SU-DHL-6 (cell line): ENCODE measurements around the gene OMA1.
"Not testable (repeated sequence)": the region's sequence is repeated elsewhere in the genome, so short reads cannot be mapped to it uniquely, and the experiment has no call there.

Experiments
- H2AFZ ChIP-seq: fragments of 200-600 bp; sonication (generic); 2 replicates; pipeline ENCODE4 v1.6.1; 2014; ENCODE audit warnings: low read depth, mild to moderate bottlenecking, moderate library complexity, mixed read lengths, antibody characterized with exemption, low read length; ENCODE audit not compliant: severe bottlenecking
- H3F3A ChIP-seq: fragments of 200-600 bp; shearing (Covaris generic); 2 replicates; pipeline ENCODE4 v1.6.0; 2016; ENCODE audit warnings: antibody characterized with exemption, mild to moderate bottlenecking; ENCODE audit not compliant: insufficient read depth
- H3K27ac ChIP-seq: fragments of 200-600 bp; sonication (generic); 2 replicates; pipeline ENCODE4 v1.5.1; 2016; ENCODE audit warnings: low read depth, mild to moderate bottlenecking, low read length, moderate library complexity, mixed read lengths
- H3K27me3 ChIP-seq: fragments of 200-600 bp; sonication (generic), shearing (Covaris generic); 2 replicates; pipeline ENCODE4 v1.6.0; 2014; ENCODE audit warnings: mild to moderate bottlenecking, low read length
- H3K36me3 ChIP-seq: fragments of 200-600 bp; sonication (generic); 2 replicates; pipeline ENCODE4 v1.6.1; 2014; ENCODE audit warnings: mild to moderate bottlenecking, low read length, mixed read lengths
- H3K4me2 ChIP-seq: fragments of 300-600, 200-600 bp; shearing (Covaris generic), sonication (generic); 2 replicates; pipeline ENCODE4 v1.6.0; 2014; ENCODE audit warnings: low read length, low read depth, mild to moderate bottlenecking; ENCODE audit not compliant: poor library complexity, severe bottlenecking
- H3K4me3 ChIP-seq: fragments of 200-600 bp; sonication (generic); 2 replicates; pipeline ENCODE4 v1.5.1; 2014; ENCODE audit warnings: antibody characterized with exemption, low read length, mild to moderate bottlenecking, mixed read lengths; ENCODE audit not compliant: insufficient read depth, poor library complexity, severe bottlenecking
- H3K79me2 ChIP-seq: fragments of 200-600 bp; sonication (generic); 2 replicates; pipeline ENCODE4 v1.6.1; 2014; ENCODE audit warnings: mild to moderate bottlenecking, low read length, moderate library complexity; ENCODE audit not compliant: insufficient read depth
- H3K9ac ChIP-seq: fragments of 200-600 bp; sonication (generic); 2 replicates; pipeline ENCODE4 v1.7.0; 2014; ENCODE audit warnings: mild to moderate bottlenecking, low read length
- H3K9me2 ChIP-seq: fragments of 200-600 bp; sonication (generic); replicated peaks from 2 replicates; pipeline ENCODE4 v1.6.1; 2014; ENCODE audit warnings: low read length; ENCODE audit not compliant: insufficient read depth
- H3K9me3 ChIP-seq: fragments of 200-600 bp; sonication (generic); 2 replicates; pipeline ENCODE4 v1.6.1; 2014; ENCODE audit warnings: low read length, mixed read lengths; ENCODE audit not compliant: insufficient read depth
- H4K20me1 ChIP-seq: fragments of 200-600 bp; sonication (generic); 2 replicates; pipeline ENCODE4 v1.6.1; 2014; ENCODE audit warnings: low read depth, mild to moderate bottlenecking, antibody characterized with exemption, low read length, moderate library complexity, mixed read lengths
- EZH2phosphoT487 ChIP-seq: fragments of 200-600 bp; sonication (generic), shearing (Covaris generic); conservative IDR thresholded peaks from 2 replicates; pipeline ENCODE4 v1.6.1; 2018; ENCODE audit warnings: mild to moderate bottlenecking, antibody characterized with exemption, low read length, moderate library complexity, mixed read lengths
- TF ChIP-seq, protein P1 (sequence below): fragments of 200-600 bp; sonication (generic); IDR thresholded peaks from one replicate; pipeline ENCODE4 v1.5.1; 2017; ENCODE audit warnings: antibody characterized with exemption, mild to moderate bottlenecking, low read length, moderate library complexity; ENCODE audit not compliant: insufficient read depth, poor library complexity, severe bottlenecking

OMA1 gene

DNA sequence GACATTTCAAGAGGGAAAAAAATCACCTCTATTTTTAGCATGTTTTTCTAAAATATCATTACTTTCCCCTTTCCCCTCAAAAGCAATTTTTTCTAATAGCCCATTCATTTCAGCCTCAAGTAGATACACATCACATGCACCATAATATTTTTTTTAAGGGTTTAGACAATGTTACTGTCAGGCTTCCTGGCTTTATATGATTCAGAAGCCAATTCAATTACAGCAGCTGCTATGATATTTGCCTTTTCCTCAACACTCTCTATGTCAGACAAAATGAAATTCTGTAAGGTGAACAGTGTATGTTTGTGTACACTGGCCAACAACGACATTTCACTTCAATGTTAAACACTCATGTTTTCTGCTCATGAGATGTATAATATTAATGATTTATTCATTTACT, 46.5 kb downstream of the OMA1 start:
- H3K27me3 ChIP-seq: no peaks in the 10 kb centered on the region
- H3K27ac ChIP-seq: no peak overlapping the region
- peaks cover 28% of the 10 kb centered on the region for H3K36me3 ChIP-seq
- no peaks in the 10 kb centered on the region for H4K20me1 ChIP-seq
- no peak for TF ChIP-seq EZH2phosphoT487
- TF ChIP-seq, protein P1, sequence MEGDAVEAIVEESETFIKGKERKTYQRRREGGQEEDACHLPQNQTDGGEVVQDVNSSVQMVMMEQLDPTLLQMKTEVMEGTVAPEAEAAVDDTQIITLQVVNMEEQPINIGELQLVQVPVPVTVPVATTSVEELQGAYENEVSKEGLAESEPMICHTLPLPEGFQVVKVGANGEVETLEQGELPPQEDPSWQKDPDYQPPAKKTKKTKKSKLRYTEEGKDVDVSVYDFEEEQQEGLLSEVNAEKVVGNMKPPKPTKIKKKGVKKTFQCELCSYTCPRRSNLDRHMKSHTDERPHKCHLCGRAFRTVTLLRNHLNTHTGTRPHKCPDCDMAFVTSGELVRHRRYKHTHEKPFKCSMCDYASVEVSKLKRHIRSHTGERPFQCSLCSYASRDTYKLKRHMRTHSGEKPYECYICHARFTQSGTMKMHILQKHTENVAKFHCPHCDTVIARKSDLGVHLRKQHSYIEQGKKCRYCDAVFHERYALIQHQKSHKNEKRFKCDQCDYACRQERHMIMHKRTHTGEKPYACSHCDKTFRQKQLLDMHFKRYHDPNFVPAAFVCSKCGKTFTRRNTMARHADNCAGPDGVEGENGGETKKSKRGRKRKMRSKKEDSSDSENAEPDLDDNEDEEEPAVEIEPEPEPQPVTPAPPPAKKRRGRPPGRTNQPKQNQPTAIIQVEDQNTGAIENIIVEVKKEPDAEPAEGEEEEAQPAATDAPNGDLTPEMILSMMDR: no peak
- no peak overlapping the region for H3K4me2 ChIP-seq
- H3K4me3 ChIP-seq: no peak overlapping the region
- peaks cover 12% of the 10 kb centered on the region for H3F3A ChIP-seq
- no peaks in the 10 kb centered on the region for H3K9me3 ChIP-seq
- H3K79me2 ChIP-seq: no peaks in the 10 kb centered on the region
- no peak overlapping the region for H2AFZ ChIP-seq
- H3K9me2 ChIP-seq: no peaks in the 10 kb centered on the region
- no peak overlapping the region for H3K9ac ChIP-seq

DNA sequence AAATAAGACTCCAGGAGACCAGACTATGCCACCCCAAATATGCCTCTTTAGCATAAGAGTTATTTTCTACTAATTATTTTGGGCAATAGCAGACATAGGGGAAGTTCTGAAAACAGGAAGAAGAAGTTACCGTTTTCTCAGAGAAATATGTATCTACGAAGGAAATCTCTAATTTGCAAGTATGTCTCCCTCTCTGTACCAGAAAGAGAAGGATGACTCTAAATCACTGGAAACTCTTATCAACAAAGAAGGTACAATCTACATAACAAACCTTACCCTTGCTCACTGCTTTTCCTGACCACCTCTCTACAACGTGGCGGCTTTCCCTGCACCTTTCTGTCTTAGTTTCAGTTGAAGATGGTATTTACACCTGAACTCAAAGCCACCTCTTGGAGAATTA, 49.0 kb downstream of the OMA1 start:
- Histone ChIP-seq H4K20me1 (no peaks in the 10 kb centered on the region), H3K9me2 (no peaks in the 10 kb centered on the region), H3K27ac (no peak overlapping the region), H3K27me3 (no peaks in the 10 kb centered on the region), H3K9me3 (no peaks in the 10 kb centered on the region), H3K9ac (no peak overlapping the region), H3K4me2 (peak overlapping the region; percentile 3), H3K4me3 (no peak overlapping the region), H3K79me2 (no peaks in the 10 kb centered on the region), H2AFZ (no peak overlapping the region), H3F3A (peaks cover 12% of the 10 kb centered on the region), H3K36me3 (peaks cover 23% of the 10 kb centered on the region)
- TF ChIP-seq EZH2phosphoT487: no peak
- TF ChIP-seq, protein P1: no peak

DNA sequence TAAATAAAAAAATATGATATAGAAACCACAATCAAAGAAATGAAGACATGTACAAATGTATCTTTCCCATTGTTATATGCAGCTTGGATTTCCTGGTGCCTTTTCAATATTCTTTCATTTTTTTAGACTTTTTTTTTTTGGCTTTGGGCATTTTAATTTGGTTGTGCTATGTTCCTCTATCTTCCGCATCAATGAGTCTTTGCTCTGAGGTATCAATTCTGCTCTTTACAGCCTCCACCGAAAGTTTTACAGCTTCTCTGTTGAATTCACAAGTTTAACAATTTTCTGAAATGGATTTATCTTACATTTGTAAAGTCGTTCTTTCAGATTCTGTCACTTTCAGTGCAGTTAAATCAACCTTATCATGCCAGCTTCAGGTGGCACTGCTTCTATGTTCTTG, 50.5 kb downstream of the OMA1 start:
- H2AFZ ChIP-seq: no peak overlapping the region
- TF ChIP-seq, protein P1: no peak
- TF ChIP-seq EZH2phosphoT487: no peak
- peaks cover 23% of the 10 kb centered on the region for H3K36me3 ChIP-seq
- H4K20me1 ChIP-seq: no peaks in the 10 kb centered on the region
- H3K27ac ChIP-seq: no peak overlapping the region
- no peaks in the 10 kb centered on the region for H3K9me3 ChIP-seq
- no peaks in the 10 kb centered on the region for H3K9me2 ChIP-seq
- H3K79me2 ChIP-seq: no peaks in the 10 kb centered on the region
- H3F3A ChIP-seq: peaks cover 12% of the 10 kb centered on the region
- no peak overlapping the region for H3K4me2 ChIP-seq
- H3K9ac ChIP-seq: no peak overlapping the region
- H3K4me3 ChIP-seq: no peak overlapping the region
- no peaks in the 10 kb centered on the region for H3K27me3 ChIP-seq

DNA sequence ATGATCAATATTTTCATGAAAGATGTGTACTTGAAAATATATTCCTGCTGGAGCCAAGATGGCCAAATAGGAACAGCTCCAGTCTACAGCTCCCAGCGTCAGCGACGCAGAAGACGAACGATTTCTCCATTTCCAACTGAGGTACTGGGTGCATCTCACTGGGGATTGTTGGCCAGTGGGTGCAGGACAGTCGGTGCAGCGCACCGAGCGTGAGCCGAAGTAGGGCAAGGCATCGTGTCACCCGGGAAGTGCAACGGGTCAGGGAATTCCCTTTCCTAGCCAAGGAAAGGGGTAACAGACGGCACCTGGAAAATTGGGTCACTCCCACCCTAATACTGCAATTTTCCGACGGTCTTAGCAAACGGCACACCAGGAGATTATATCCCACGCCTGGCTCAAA, 57.6 kb downstream of the OMA1 start:
- H3K4me2 ChIP-seq, H3K27ac ChIP-seq, H3K79me2 ChIP-seq, H3K36me3 ChIP-seq, H4K20me1 ChIP-seq, H3K9me3 ChIP-seq, H2AFZ ChIP-seq, H3K27me3 ChIP-seq, H3K4me3 ChIP-seq, H3K9ac ChIP-seq, H3F3A ChIP-seq, H3K9me2 ChIP-seq: not testable (repeated sequence)
